Testis (tissue), 5 donors: Measurements from ENCODE around the gene P2RY4. TPM values are rescaled to one million over a fixed set of nuclear protein-coding genes. Genes with fewer than 3 reads are reported as not detected.

Experiments used
- DNase-seq: peaks from one replicate; pipeline ENCODE4 v3.0.0-alpha.2; 2019
- H3K27ac ChIP-seq, 2 donors: fragments of 200-600 bp; sonication (generic); one replicate each; pipeline ENCODE4 v1.5.1; 2019
- H3K27me3 ChIP-seq: fragments of 200-600 bp; sonication (generic); one replicate; pipeline ENCODE4 v1.5.1; 2019
- H3K36me3 ChIP-seq: fragments of 200-600 bp; sonication (generic); one replicate; pipeline ENCODE4 v1.5.1; 2017; ENCODE audit warnings: low read depth; ENCODE audit errors: missing control alignments
- H3K4me1 ChIP-seq: fragments of 200-600 bp; sonication (generic); one replicate; pipeline ENCODE4 v1.5.1; 2019
- H3K4me3 ChIP-seq, 2 donors: fragments of 200-600 bp; sonication (generic); one replicate each; pipeline ENCODE4 v1.5.1; 2017 to 2019
- H3K9me3 ChIP-seq: fragments of 200-600 bp; sonication (generic); one replicate; pipeline ENCODE4 v1.5.1; 2017
- CTCF ChIP-seq, 3 experiments: fragments of 450-650 bp in 2 of 3; fragments of 200-600 bp in 1 of 3; sonication (generic) in 1 of 3; IDR thresholded peaks; one replicate each; pipeline ENCODE4 v1.5.1; 2016 to 2019; ENCODE audit warnings: antibody characterized with exemption in 3 of 3, mild to moderate bottlenecking in 2 of 3, moderate library complexity in 1 of 3
- POLR2A ChIP-seq: fragments of 450-650 bp; IDR thresholded peaks from one replicate; pipeline ENCODE4 v1.6.1; 2017; ENCODE audit warnings: antibody characterized with exemption, mild to moderate bottlenecking, moderate library complexity
- WGBS, 2 donors: methylation state at CpG; one replicate each; pipeline ENCODE4 v1.1.5; 2018; 5-methylcytosine and 5-hydroxymethylcytosine counted together
- intact Hi-C: fragments of 100-400 bp; cut with DNase I; formaldehyde crosslinking; loops from one replicate; pipeline ENCODE4 v1.15.1; 2023; ENCODE audit warnings: low total_unique reads
- long read RNA-seq, 2 donors: transcript quantifications; one replicate each; lab custom pipeline, GENCODE V29; 2026
- polyA plus RNA-seq: library from polyadenylated mRNA; stranded (reverse); fragments of 350-450 nt; fragmentation: Illumina TruSeq; extraction: RNeasy Lipid Tissue Mini Kit (QIAGEN cat#74804); gene quantifications from one replicate; pipeline ENCODE4 v1.2.3, GENCODE V29; 2014; ENCODE audit warnings: low read depth, low replicate concordance; ENCODE audit not compliant: insufficient read depth
- total RNA-seq, 2 donors: library from RNA; depleted of rRNA; stranded (reverse); fragments of >200 nt; gene quantifications; one replicate each; pipeline ENCODE4 v1.2.3, GENCODE V29; 2016

The P2RY4 gene
- 1 to 10 TPM; 1.2 to 2.3 TPM for total RNA-seq
- not detected for polyA plus RNA-seq
- long read RNA-seq, donor 1 = 0 reads
- long read RNA-seq, donor 2 = 0 reads

GRCh38 chrX:70260104-70260503, at the start of gene P2RY4:
P2RY4 (minus strand) TSS chrX:70260204; CDS start chrX:70259624, 580 bp downstream.
- Histone ChIP-seq H3K36me3 (no peaks in the 10 kb centered on the region), H3K9me3 (no peaks in the 10 kb centered on the region), H3K27ac (no peak within 1 kb of the TSS), H3K4me3 (no peak within 1 kb of the TSS), H3K4me1 (no peaks in the 10 kb centered on the region), H3K27me3 (no peaks in the 10 kb centered on the region)
- TF ChIP-seq CTCF (IDR thresholded peaks at IDR 0.05) (no peak), POLR2A (no peak)
- 75 to 77% methylated on average over 2 to 4 of the region's 4 CpGs for WGBS, 2 donors
- DNase-seq = no peak
- intact Hi-C loops = no loop called here

DNA sequence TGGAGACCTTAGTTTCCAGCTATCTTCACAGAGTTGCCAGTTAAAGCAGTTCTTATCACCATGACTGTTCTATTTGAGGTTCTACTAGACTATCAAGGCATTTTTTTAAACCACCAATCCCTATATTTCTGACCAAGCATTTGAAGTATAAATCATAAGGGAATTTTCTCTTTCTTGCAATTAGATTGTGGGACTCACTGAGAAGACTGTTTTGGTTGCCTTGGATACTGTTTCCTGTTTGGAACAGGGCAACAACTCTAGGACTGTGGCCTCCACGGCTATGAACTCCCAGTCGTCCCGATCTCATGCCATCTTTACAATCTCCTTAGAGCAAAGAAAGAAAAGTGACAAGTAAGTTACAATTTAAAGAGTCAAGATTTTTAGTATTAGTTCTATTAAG, 41.7 kb upstream of the P2RY4 start:
- no peaks in the 10 kb centered on the region for H3K4me1 ChIP-seq
- H3K4me3 ChIP-seq = no peak overlapping the region
- TF ChIP-seq POLR2A (no peak), CTCF (IDR thresholded peaks at IDR 0.05) (no peak)
- intact Hi-C loops = no loop called here
- H3K36me3 ChIP-seq = no peaks in the 10 kb centered on the region
- no peaks in the 10 kb centered on the region for H3K9me3 ChIP-seq
- 67 to 71% methylated on average over 3 of the region's 3 CpGs for WGBS, 2 donors
- H3K27me3 ChIP-seq = no peaks in the 10 kb centered on the region
- no peak overlapping the region for H3K27ac ChIP-seq
- no peak for DNase-seq

DNA sequence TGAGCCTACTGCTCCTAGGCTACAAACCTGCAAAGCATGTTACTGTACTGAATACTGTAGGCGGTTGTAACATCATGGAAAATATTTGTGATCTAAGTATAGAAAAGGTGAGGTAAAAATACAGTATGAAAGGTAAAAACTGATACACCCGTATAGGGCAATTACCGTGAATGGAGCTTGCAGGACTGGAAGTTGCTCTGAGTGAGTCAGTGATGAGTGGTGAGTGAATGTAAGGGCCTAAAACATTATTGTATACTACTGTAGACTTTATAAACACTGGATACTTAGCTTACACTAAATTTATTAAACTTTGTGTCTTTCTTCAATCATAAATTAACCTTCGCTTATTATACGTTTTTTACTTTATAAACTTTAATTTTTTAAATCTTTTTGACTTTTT, 33.6 kb upstream of the P2RY4 start:
- no peak for DNase-seq
- TF ChIP-seq POLR2A (no peak), CTCF (IDR thresholded peaks at IDR 0.05) (no peak)
- H3K9me3 ChIP-seq = no peaks in the 10 kb centered on the region
- H3K4me3 ChIP-seq = no peak overlapping the region
- no peaks in the 10 kb centered on the region for H3K27me3 ChIP-seq
- WGBS, 2 donors = 91% methylated on average over 5 of the region's 5 CpGs
- intact Hi-C loops = no loop called here
- no peak overlapping the region for H3K27ac ChIP-seq
- H3K36me3 ChIP-seq = no peaks in the 10 kb centered on the region
- H3K4me1 ChIP-seq = peaks cover 3% of the 10 kb centered on the region

- Histone ChIP-seq H3K4me1 (peaks cover 3% of the 10 kb centered on the region), H3K27me3 (no peaks in the 10 kb centered on the region), H3K9me3 (no peaks in the 10 kb centered on the region), H3K36me3 (no peaks in the 10 kb centered on the region), H3K27ac (no peak overlapping the region), H3K4me3 (no peak overlapping the region)
- intact Hi-C loops = no loop called here
- WGBS, 2 donors = 0% methylated on average over 1 of the region's 1 CpG
- no peak for TF ChIP-seq CTCF (IDR thresholded peaks at IDR 0.05)
- no peak for TF ChIP-seq POLR2A
- no peak for DNase-seq
These were observed 32.8 kb upstream of the P2RY4 start for GRCh38 chrX:70292788-70293187.
